Measurements from ENCODE around the gene NPIPA7.
"Not testable (repeated sequence)": the region's sequence is repeated elsewhere in the genome, so short reads cannot be mapped to it uniquely, and the experiment has no call there.

NPIPA7 gene

DNA sequence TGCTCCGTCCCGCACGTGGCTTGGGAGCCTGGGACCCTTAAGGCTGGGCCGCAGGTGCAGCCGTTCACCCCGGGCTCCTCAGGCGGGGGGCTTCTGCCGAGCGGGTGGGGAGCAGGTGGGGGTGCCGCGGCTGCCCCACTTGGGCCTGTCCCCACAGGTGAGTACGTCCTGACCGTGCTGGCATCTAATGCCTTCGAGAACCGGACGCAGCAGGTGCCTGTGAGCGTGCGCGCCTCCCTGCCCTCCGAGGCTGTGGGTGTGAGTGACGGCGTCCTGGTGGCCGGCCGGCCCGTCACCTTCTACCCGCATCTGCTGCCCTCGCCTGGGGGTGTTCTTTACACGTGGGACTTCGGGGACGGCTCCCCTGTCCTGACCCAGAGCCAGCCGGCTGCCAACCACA is 15.3 kb upstream of the NPIPA7 start:
- not testable (repeated sequence) for H3K9me3 ChIP-seq (replicated peaks in 1 of 2; ENCODE audit: control insufficient read depth in 2 of 2, insufficient read depth in 1 of 2, low read depth in 1 of 2, low read length in 2 of 2); H3K27me3 ChIP-seq (ENCODE audit: control insufficient read depth in 3 of 3, insufficient read depth in 3 of 3, low read depth in 1 of 3, low read length in 3 of 3); H2BK120ac ChIP-seq (ENCODE audit: low read depth, low read length); H3K4me2 ChIP-seq (ENCODE audit: insufficient read depth, low read length, poor library complexity, severe bottlenecking); H3K4ac ChIP-seq (ENCODE audit: low read length); H3K4me3 ChIP-seq (ENCODE audit: low read length in 2 of 2); H2BK5ac ChIP-seq (ENCODE audit: low read length); H3K9ac ChIP-seq (ENCODE audit: low read depth, low read length, poor library complexity); H3K27ac ChIP-seq (replicated peaks; ENCODE audit: low read length); H2AFZ ChIP-seq (ENCODE audit: low read length); H3K4me1 ChIP-seq (ENCODE audit: control insufficient read depth in 2 of 2, insufficient read depth in 1 of 2, low read depth in 1 of 2, low read length in 2 of 2); DNase-seq (ENCODE audit: low spot score); H2AK5ac ChIP-seq (ENCODE audit: low read depth, low read length); H3K14ac ChIP-seq (ENCODE audit: low read length); H3K36me3 ChIP-seq (replicated peaks in 1 of 2; ENCODE audit: control insufficient read depth in 2 of 2, insufficient read depth in 2 of 2, low read length in 2 of 2); H2BK12ac ChIP-seq (ENCODE audit: low read length); H3K23ac ChIP-seq (ENCODE audit: low read depth, low read length, poor library complexity); H4K91ac ChIP-seq (ENCODE audit: low read depth, low read length, poor library complexity); H4K8ac ChIP-seq (ENCODE audit: low read depth, low read length); H2BK15ac ChIP-seq (ENCODE audit: low read length); H3K18ac ChIP-seq (ENCODE audit: low read length); H3K79me1 ChIP-seq (ENCODE audit: low read depth, low read length)
- WGBS, 2 donors (ENCODE audit: extremely low coverage in 2 of 2, insufficient read length in 2 of 2, insufficient replicate concordance in 1 of 2) = no CpG with 5 or more reads among the region's 31 CpGs

DNA sequence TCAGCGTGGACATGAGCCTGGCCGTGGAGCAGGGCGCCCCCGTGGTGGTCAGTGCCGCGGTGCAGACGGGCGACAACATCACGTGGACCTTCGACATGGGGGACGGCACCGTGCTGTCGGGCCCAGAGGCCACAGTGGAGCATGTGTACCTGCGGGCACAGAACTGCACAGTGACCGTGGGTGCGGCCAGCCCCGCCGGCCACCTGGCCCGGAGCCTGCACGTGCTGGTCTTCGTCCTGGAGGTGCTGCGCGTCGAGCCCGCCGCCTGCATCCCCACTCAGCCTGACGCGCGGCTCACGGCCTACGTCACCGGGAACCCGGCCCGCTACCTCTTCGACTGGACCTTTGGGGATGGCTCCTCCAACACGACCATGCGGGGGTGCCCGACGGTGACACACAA is 14.8 kb upstream of the NPIPA7 start:
- H4K8ac ChIP-seq (ENCODE audit: low read depth, low read length); DNase-seq (ENCODE audit: low spot score); H3K4me2 ChIP-seq (ENCODE audit: insufficient read depth, low read length, poor library complexity, severe bottlenecking); H3K18ac ChIP-seq (ENCODE audit: low read length); H3K9me3 ChIP-seq (replicated peaks in 1 of 2; ENCODE audit: control insufficient read depth in 2 of 2, insufficient read depth in 1 of 2, low read depth in 1 of 2, low read length in 2 of 2); H2AK5ac ChIP-seq (ENCODE audit: low read depth, low read length); H3K4me3 ChIP-seq (ENCODE audit: low read length in 2 of 2); H3K23ac ChIP-seq (ENCODE audit: low read depth, low read length, poor library complexity); H3K9ac ChIP-seq (ENCODE audit: low read depth, low read length, poor library complexity); H3K27ac ChIP-seq (replicated peaks; ENCODE audit: low read length); H4K91ac ChIP-seq (ENCODE audit: low read depth, low read length, poor library complexity); H3K14ac ChIP-seq (ENCODE audit: low read length); H3K27me3 ChIP-seq (ENCODE audit: control insufficient read depth in 3 of 3, insufficient read depth in 3 of 3, low read depth in 1 of 3, low read length in 3 of 3); H2AFZ ChIP-seq (ENCODE audit: low read length); H2BK12ac ChIP-seq (ENCODE audit: low read length); H2BK120ac ChIP-seq (ENCODE audit: low read depth, low read length); H2BK15ac ChIP-seq (ENCODE audit: low read length); H3K36me3 ChIP-seq (replicated peaks in 1 of 2; ENCODE audit: control insufficient read depth in 2 of 2, insufficient read depth in 2 of 2, low read length in 2 of 2); H3K79me1 ChIP-seq (ENCODE audit: low read depth, low read length); H2BK5ac ChIP-seq (ENCODE audit: low read length); H3K4me1 ChIP-seq (ENCODE audit: control insufficient read depth in 2 of 2, insufficient read depth in 1 of 2, low read depth in 1 of 2, low read length in 2 of 2); H3K4ac ChIP-seq (ENCODE audit: low read length): not testable (repeated sequence)
- no CpG with 5 or more reads among the region's 39 CpGs for WGBS, 2 donors (ENCODE audit: extremely low coverage in 2 of 2, insufficient read length in 2 of 2, insufficient replicate concordance in 1 of 2)

DNA sequence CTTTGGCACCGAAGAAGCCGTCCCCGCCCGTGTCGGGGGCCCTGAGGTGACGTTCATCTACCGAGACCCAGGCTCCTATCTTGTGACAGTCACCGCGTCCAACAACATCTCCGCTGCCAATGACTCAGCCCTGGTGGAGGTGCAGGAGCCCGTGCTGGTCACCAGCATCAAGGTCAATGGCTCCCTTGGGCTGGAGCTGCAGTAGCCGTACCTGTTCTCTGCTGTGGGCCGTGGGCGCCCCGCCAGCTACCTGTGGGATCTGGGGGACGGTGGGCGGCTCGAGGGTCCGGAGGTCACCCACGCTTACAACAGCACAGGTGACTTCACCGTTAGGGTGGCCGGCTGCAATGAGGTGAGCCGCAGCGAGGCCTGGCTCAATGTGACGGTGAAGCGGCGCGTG is 14.2 kb upstream of the NPIPA7 start:
- H3K9me3 ChIP-seq (replicated peaks in 1 of 2; ENCODE audit: control insufficient read depth in 2 of 2, insufficient read depth in 1 of 2, low read depth in 1 of 2, low read length in 2 of 2); H2AK5ac ChIP-seq (ENCODE audit: low read depth, low read length); H2BK15ac ChIP-seq (ENCODE audit: low read length); H4K8ac ChIP-seq (ENCODE audit: low read depth, low read length); H2BK12ac ChIP-seq (ENCODE audit: low read length); H3K4ac ChIP-seq (ENCODE audit: low read length); H3K9ac ChIP-seq (ENCODE audit: low read depth, low read length, poor library complexity); H3K14ac ChIP-seq (ENCODE audit: low read length); H3K23ac ChIP-seq (ENCODE audit: low read depth, low read length, poor library complexity); H3K4me2 ChIP-seq (ENCODE audit: insufficient read depth, low read length, poor library complexity, severe bottlenecking); H3K18ac ChIP-seq (ENCODE audit: low read length); H3K4me3 ChIP-seq (ENCODE audit: low read length in 2 of 2); H3K27me3 ChIP-seq (ENCODE audit: control insufficient read depth in 3 of 3, insufficient read depth in 3 of 3, low read depth in 1 of 3, low read length in 3 of 3); DNase-seq (ENCODE audit: low spot score); H3K4me1 ChIP-seq (ENCODE audit: control insufficient read depth in 2 of 2, insufficient read depth in 1 of 2, low read depth in 1 of 2, low read length in 2 of 2); H4K91ac ChIP-seq (ENCODE audit: low read depth, low read length, poor library complexity); H3K27ac ChIP-seq (replicated peaks; ENCODE audit: low read length); H2BK120ac ChIP-seq (ENCODE audit: low read depth, low read length); H2AFZ ChIP-seq (ENCODE audit: low read length); H3K36me3 ChIP-seq (replicated peaks in 1 of 2; ENCODE audit: control insufficient read depth in 2 of 2, insufficient read depth in 2 of 2, low read length in 2 of 2); H3K79me1 ChIP-seq (ENCODE audit: low read depth, low read length); H2BK5ac ChIP-seq (ENCODE audit: low read length): not testable (repeated sequence)
- no CpG with 5 or more reads among the region's 28 CpGs for WGBS, 2 donors (ENCODE audit: extremely low coverage in 2 of 2, insufficient read length in 2 of 2, insufficient replicate concordance in 1 of 2)

DNA sequence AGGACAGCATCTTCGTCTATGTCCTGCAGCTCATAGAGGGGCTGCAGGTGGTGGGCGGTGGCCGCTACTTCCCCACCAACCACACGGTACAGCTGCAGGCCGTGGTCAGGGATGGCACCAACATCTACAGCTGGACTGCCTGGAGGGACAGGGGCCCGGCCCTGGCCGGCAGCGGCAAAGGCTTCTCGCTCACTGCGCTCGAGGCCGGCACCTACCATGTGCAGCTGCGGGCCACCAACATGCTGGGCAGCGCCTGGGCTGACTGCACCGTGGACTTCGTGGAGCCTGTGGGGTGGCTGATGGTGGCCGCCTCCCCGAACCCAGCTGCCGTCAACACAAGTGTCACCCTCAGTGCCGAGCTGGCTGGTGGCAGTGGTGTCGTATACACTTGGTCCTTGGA is 13.6 kb upstream of the NPIPA7 start:
- not testable (repeated sequence) for H2AFZ ChIP-seq (ENCODE audit: low read length); H3K4me3 ChIP-seq (ENCODE audit: low read length in 2 of 2); H3K9me3 ChIP-seq (replicated peaks in 1 of 2; ENCODE audit: control insufficient read depth in 2 of 2, insufficient read depth in 1 of 2, low read depth in 1 of 2, low read length in 2 of 2); H3K4me1 ChIP-seq (ENCODE audit: control insufficient read depth in 2 of 2, insufficient read depth in 1 of 2, low read depth in 1 of 2, low read length in 2 of 2); H3K4ac ChIP-seq (ENCODE audit: low read length); H3K9ac ChIP-seq (ENCODE audit: low read depth, low read length, poor library complexity); H4K91ac ChIP-seq (ENCODE audit: low read depth, low read length, poor library complexity); H2BK120ac ChIP-seq (ENCODE audit: low read depth, low read length); H2BK15ac ChIP-seq (ENCODE audit: low read length); H2BK5ac ChIP-seq (ENCODE audit: low read length); H3K27me3 ChIP-seq (ENCODE audit: control insufficient read depth in 3 of 3, insufficient read depth in 3 of 3, low read depth in 1 of 3, low read length in 3 of 3); H3K14ac ChIP-seq (ENCODE audit: low read length); H3K23ac ChIP-seq (ENCODE audit: low read depth, low read length, poor library complexity); H3K79me1 ChIP-seq (ENCODE audit: low read depth, low read length); H2AK5ac ChIP-seq (ENCODE audit: low read depth, low read length); H4K8ac ChIP-seq (ENCODE audit: low read depth, low read length); H2BK12ac ChIP-seq (ENCODE audit: low read length); H3K4me2 ChIP-seq (ENCODE audit: insufficient read depth, low read length, poor library complexity, severe bottlenecking); H3K27ac ChIP-seq (replicated peaks; ENCODE audit: low read length); DNase-seq (ENCODE audit: low spot score); H3K36me3 ChIP-seq (replicated peaks in 1 of 2; ENCODE audit: control insufficient read depth in 2 of 2, insufficient read depth in 2 of 2, low read length in 2 of 2)
- no CpG with 5 or more reads among the region's 21 CpGs for WGBS, 2 donors (ENCODE audit: extremely low coverage in 2 of 2, insufficient read length in 2 of 2, insufficient replicate concordance in 1 of 2)
- H3K18ac ChIP-seq (ENCODE audit: low read length) = peak overlapping the region; percentile 28
